H9 (cell line): ENCODE data around the gene ZNF503. TPM values are rescaled to one million over a fixed set of nuclear protein-coding genes. Genes with fewer than 3 reads are reported as not detected.

Source experiments
- DNase-seq: peaks from one replicate; pipeline ENCODE4 v3.0.0-alpha.2; 2017
- H2AFZ ChIP-seq: one replicate; pipeline ENCODE4 v1.6.1; 2013; ENCODE audit warnings: mild to moderate bottlenecking, low read length, control low read depth, moderate library complexity
- H2AK5ac ChIP-seq: 2 replicates; pipeline ENCODE4 v1.6.1; 2013; ENCODE audit warnings: low read length, control low read depth, mixed read lengths; ENCODE audit not compliant: insufficient read length
- H2BK120ac ChIP-seq: one replicate; pipeline ENCODE4 v1.6.1; 2013; ENCODE audit warnings: low read depth, mild to moderate bottlenecking, low read length, control low read depth, inconsistent platforms; ENCODE audit not compliant: poor library complexity, severe bottlenecking
- H2BK12ac ChIP-seq: 2 replicates; pipeline ENCODE4 v1.6.1; 2013; ENCODE audit warnings: low read length, control low read depth, mixed read lengths, low read depth; ENCODE audit not compliant: insufficient read length
- H2BK15ac ChIP-seq: 2 replicates; pipeline ENCODE4 v1.6.1; 2013; ENCODE audit warnings: low read depth, low read length, control low read depth
- H2BK20ac ChIP-seq: one replicate; pipeline ENCODE4 v1.6.1; 2013; ENCODE audit warnings: low read depth, mild to moderate bottlenecking, low read length, control low read depth, inconsistent platforms; ENCODE audit not compliant: poor library complexity, severe bottlenecking
- H2BK5ac ChIP-seq: 2 replicates; pipeline ENCODE4 v1.6.1; 2013; ENCODE audit warnings: low read length, control low read depth, mixed read lengths; ENCODE audit not compliant: insufficient read length
- H3K14ac ChIP-seq: 2 replicates; pipeline ENCODE4 v1.6.1; 2013; ENCODE audit warnings: low read length, control low read depth; ENCODE audit not compliant: insufficient read depth
- H3K18ac ChIP-seq: 2 replicates; pipeline ENCODE4 v1.6.1; 2013; ENCODE audit warnings: low read depth, mild to moderate bottlenecking, mixed read lengths, low read length, control low read depth; ENCODE audit not compliant: insufficient read length
- H3K23ac ChIP-seq: 2 replicates; pipeline ENCODE4 v1.6.1; 2013; ENCODE audit warnings: low read length, control low read depth, mixed read lengths, low read depth; ENCODE audit not compliant: insufficient read length
- H3K23me2 ChIP-seq: 2 replicates; pipeline ENCODE4 v1.6.1; 2013; ENCODE audit warnings: low read depth, mild to moderate bottlenecking, mixed read lengths, low read length, control low read depth; ENCODE audit not compliant: insufficient read length, poor library complexity, severe bottlenecking
- H3K27ac ChIP-seq: 2 replicates; pipeline ENCODE4 v1.5.1; 2013; ENCODE audit warnings: low read length, control low read depth, mixed read lengths, low read depth; ENCODE audit not compliant: insufficient read length
- H3K27me3 ChIP-seq: 2 replicates; pipeline ENCODE4 v1.6.1; 2013; ENCODE audit warnings: low read length, control low read depth, inconsistent platforms; ENCODE audit not compliant: insufficient read depth
- H3K4ac ChIP-seq: 2 replicates; pipeline ENCODE4 v1.6.1; 2013; ENCODE audit warnings: low read depth, mild to moderate bottlenecking, control low read depth, inconsistent platforms, low read length, moderate library complexity
- H3K4me1 ChIP-seq: 2 replicates; pipeline ENCODE4 v1.6.1; 2013; ENCODE audit warnings: low read length, control low read depth, inconsistent platforms; ENCODE audit not compliant: insufficient read depth
- H3K4me2 ChIP-seq: 2 replicates; pipeline ENCODE4 v1.6.1; 2013; ENCODE audit warnings: low read length, control low read depth, mixed read lengths; ENCODE audit not compliant: insufficient read length, insufficient read depth
- H3K56ac ChIP-seq: 2 replicates; pipeline ENCODE4 v1.6.1; 2013; ENCODE audit warnings: low read depth, mild to moderate bottlenecking, mixed read lengths, low read length, control low read depth; ENCODE audit not compliant: insufficient read length
- H3K79me1 ChIP-seq: 2 replicates; pipeline ENCODE4 v1.6.1; 2013; ENCODE audit warnings: low read depth, mild to moderate bottlenecking, moderate library complexity, low read length, control low read depth, inconsistent platforms; ENCODE audit not compliant: insufficient read depth, poor library complexity, severe bottlenecking
- H3K79me2 ChIP-seq: 2 replicates; pipeline ENCODE4 v1.6.1; 2013; ENCODE audit warnings: low read length, control low read depth, inconsistent platforms; ENCODE audit not compliant: insufficient read depth
- H3K9ac ChIP-seq: 2 replicates; pipeline ENCODE4 v1.6.1; 2013; ENCODE audit warnings: low read length, control low read depth, mixed read lengths; ENCODE audit not compliant: insufficient read length; ENCODE audit errors: extremely low read depth
- H3K9me3 ChIP-seq: one replicate; pipeline ENCODE4 v1.6.1; 2013; ENCODE audit warnings: low read depth, low read length, inconsistent platforms; ENCODE audit not compliant: control insufficient read depth
- H3T11ph ChIP-seq: one replicate; pipeline ENCODE4 v1.6.1; 2013; ENCODE audit warnings: mild to moderate bottlenecking, low read length, control low read depth, inconsistent platforms
- H4K20me1 ChIP-seq: one replicate; pipeline ENCODE4 v1.6.1; 2013; ENCODE audit not compliant: control insufficient read depth, insufficient read length, insufficient read depth
- H4K5ac ChIP-seq: 2 replicates; pipeline ENCODE4 v1.6.1; 2013; ENCODE audit warnings: low read depth, mild to moderate bottlenecking, mixed read lengths, low read length, control low read depth; ENCODE audit not compliant: insufficient read length
- H4K8ac ChIP-seq: replicated peaks from 2 replicates; pipeline ENCODE4 v1.6.1; 2013; ENCODE audit warnings: low read length, control low read depth, mixed read lengths, low read depth; ENCODE audit not compliant: insufficient read length
- H4K91ac ChIP-seq: 2 replicates; pipeline ENCODE4 v1.6.1; 2013; ENCODE audit warnings: low read depth, mild to moderate bottlenecking, moderate library complexity, mixed read lengths, low read length, control low read depth; ENCODE audit not compliant: insufficient read length
- H3K27ac Mint-ChIP-seq, 3 experiments: 2 replicates in 2 of 3; 3 replicates in 1 of 3; pipeline ENCODE4 v1.8.0; 2020 to 2021; ENCODE audit warnings: mixed read lengths in 3 of 3, mild to moderate bottlenecking in 1 of 3, moderate library complexity in 1 of 3
- H3K27me3 Mint-ChIP-seq: 2 replicates; pipeline ENCODE4 v1.8.0; 2021; ENCODE audit warnings: low read depth, mild to moderate bottlenecking, moderate library complexity, mixed read lengths
- H3K36me3 Mint-ChIP-seq, 3 experiments: 2 replicates in 2 of 3; 3 replicates in 1 of 3; pipeline ENCODE4 v1.8.0; 2020 to 2021; ENCODE audit warnings: low read depth in 3 of 3, mixed read lengths in 3 of 3; ENCODE audit not compliant: insufficient read depth in 1 of 3
- H3K4me1 Mint-ChIP-seq, 2 experiments: 2 replicates each; pipeline ENCODE4 v1.8.0; 2020; ENCODE audit warnings: mixed read lengths in 2 of 2
- H3K4me3 Mint-ChIP-seq, 2 experiments: 2 replicates in 1 of 2; 3 replicates in 1 of 2; pipeline ENCODE4 v1.8.0; 2020 to 2021; ENCODE audit warnings: mild to moderate bottlenecking in 2 of 2, mixed read lengths in 2 of 2, moderate library complexity in 1 of 2
- H3K9me3 Mint-ChIP-seq, 2 experiments: 2 replicates in 1 of 2; 3 replicates in 1 of 2; pipeline ENCODE4 v1.8.0; 2020; ENCODE audit warnings: mild to moderate bottlenecking in 2 of 2, mixed read lengths in 2 of 2, moderate library complexity in 1 of 2
- CTCF ChIP-seq: fragments of 200-600 bp; sonication (generic); conservative IDR thresholded peaks from 3 replicates; pipeline ENCODE4 v1.8.0; 2021; ENCODE audit warnings: antibody characterized with exemption, mild to moderate bottlenecking
- WGBS: extraction: QIAGEN DNeasy Blood & Tissue Kit; methylation state at CpG from one replicate; pipeline ENCODE4 v1.1.7; 2013; ENCODE audit warnings: missing lambda C conversion rate, low lambda C conversion rate, mixed read lengths; ENCODE audit not compliant: insufficient read length; ENCODE audit errors: extremely low coverage; 5-methylcytosine and 5-hydroxymethylcytosine counted together
- total RNA-seq: library from RNA; stranded (reverse); gene quantifications from 2 replicates; pipeline ENCODE4 v1.2.1, GENCODE V29; 2021

Gene ZNF503
- total RNA-seq, 1 experiment from 2014 or later: 0.09 TPM

DNA sequence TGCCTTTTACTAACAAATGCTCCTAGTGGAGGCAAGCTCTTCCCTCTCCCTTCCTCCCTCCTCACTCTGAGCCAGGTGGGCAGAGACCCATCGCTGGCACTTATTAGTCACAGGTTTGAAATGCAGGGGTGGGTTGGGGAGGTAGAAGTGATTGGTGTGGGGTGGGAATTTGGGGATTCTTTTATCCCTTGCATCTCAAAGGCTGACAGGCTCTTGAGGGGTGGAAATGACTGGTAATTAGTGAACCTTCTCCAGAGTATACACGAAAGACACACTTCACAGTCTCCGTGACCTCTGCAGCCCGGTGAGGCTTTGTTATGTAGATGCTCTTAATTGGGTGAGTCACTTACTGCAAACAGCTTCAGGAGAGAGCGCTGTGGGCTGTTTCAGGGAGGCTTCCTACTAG, 16.0 kb upstream of the ZNF503 start:
- WGBS: no CpG with 5 or more reads among the region's 5 CpGs
- Histone ChIP-seq H3T11ph (no peak overlapping the region), H3K9me3 (no peaks in the 10 kb centered on the region), H3K14ac (no peak overlapping the region), H2BK12ac (no peak overlapping the region), H2AFZ (no peak overlapping the region), H3K79me1 (no peaks in the 10 kb centered on the region), H4K20me1 (no peaks in the 10 kb centered on the region), H2BK20ac (no peak overlapping the region), H2AK5ac (no peak overlapping the region), H4K8ac (no peak overlapping the region), H3K56ac (no peak overlapping the region), H3K79me2 (no peaks in the 10 kb centered on the region), H4K5ac (no peak overlapping the region), H3K4me2 (no peak overlapping the region), H3K9ac (no peak overlapping the region), H3K27me3 (peaks cover 75% of the 10 kb centered on the region), H3K23ac (no peak overlapping the region), H4K91ac (no peak overlapping the region), H2BK5ac (no peak overlapping the region), H3K18ac (no peak overlapping the region), H3K27ac (no peak overlapping the region), H2BK120ac (no peak overlapping the region), H3K4ac (no peak overlapping the region), H3K4me1 (no peaks in the 10 kb centered on the region), H3K23me2 (no peaks in the 10 kb centered on the region), H2BK15ac (no peak overlapping the region)
- peaks cover 100% of the 10 kb centered on the region for H3K27me3 Mint-ChIP-seq
- peak; percentile 92 for DNase-seq
- no peak overlapping the region for H3K4me3 Mint-ChIP-seq
- H3K9me3 Mint-ChIP-seq: no peaks in the 10 kb centered on the region; a peak in 1 of 5 replicates
- no peaks in the 10 kb centered on the region; a peak in 1 of 7 replicates for H3K36me3 Mint-ChIP-seq
- peaks cover 12% of the 10 kb centered on the region in 2 experiments for H3K4me1 Mint-ChIP-seq
- H3K27ac Mint-ChIP-seq: no peak overlapping the region
- no peak for TF ChIP-seq CTCF
